GM23248 (cell line): ENCODE data around the gene DMAP1.

ENCODE experiments used
- EZH2 ChIP-seq: fragments of 200-600 bp; sonication (generic); IDR thresholded peaks from 2 replicates; pipeline ENCODE4 v1.6.1; 2018; ENCODE audit warnings: antibody characterized with exemption, mild to moderate bottlenecking; ENCODE audit not compliant: insufficient read depth, poor library complexity, severe bottlenecking
- EZH2phosphoT487 ChIP-seq: fragments of 200-600 bp; sonication (generic); IDR thresholded peaks from 2 replicates; pipeline ENCODE4 v1.6.1; 2018; ENCODE audit warnings: antibody characterized with exemption, moderate library complexity, mild to moderate bottlenecking, low read depth; ENCODE audit not compliant: insufficient read depth

DNA sequence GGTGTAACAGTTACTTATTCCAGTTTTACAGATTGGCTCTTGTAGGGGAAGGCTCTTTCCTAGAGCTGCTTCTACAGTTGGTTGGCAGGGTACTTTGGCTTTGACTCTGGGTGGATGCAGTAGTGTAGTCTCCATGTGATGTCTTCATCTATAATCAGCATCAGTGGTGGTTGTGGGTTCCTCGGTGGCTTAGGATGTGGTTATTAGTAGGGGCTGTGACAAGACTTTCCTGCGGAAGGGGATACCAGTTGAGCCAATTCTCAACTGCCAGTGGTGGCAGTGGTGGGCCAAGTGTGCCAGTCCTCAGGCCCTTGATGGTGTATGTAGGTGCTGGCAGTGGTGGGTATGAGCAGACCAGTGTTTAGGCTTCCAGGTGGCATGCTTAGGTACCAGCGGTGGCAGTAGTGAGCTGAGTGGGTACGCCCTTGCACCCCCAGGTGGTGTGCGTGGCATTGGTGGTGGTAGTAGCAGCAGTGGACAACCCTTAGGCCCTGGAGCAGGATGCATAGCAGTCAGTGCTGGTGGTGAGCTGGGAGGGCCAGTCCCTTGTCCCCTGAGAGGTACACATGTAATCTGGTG lies 44.7 kb upstream of the DMAP1 start:
- TF ChIP-seq EZH2phosphoT487 (no peak), EZH2 (no peak)
